ENCODE measurements around the gene CHRNA4.

CHRNA4 gene

GRCh38 chr20:63401384-63402110 lies 40.4 kb upstream of the CHRNA4 start:
- Mint-ChIP-seq H3K4me1 (no peaks in the 10 kb centered on the region), H3K27ac (no peak overlapping the region), H3K27me3 (peaks cover 0 to 10% of the 10 kb centered on the region in 2 donors), H3K36me3 (no peaks in the 10 kb centered on the region), H3K9me3 (no peaks in the 10 kb centered on the region), H3K4me3 (no peak overlapping the region)
- DNase-seq (no peak), ATAC-seq (replicated peaks) (no peak)

- no peak overlapping the region for H3K27ac Mint-ChIP-seq
- H3K27me3 Mint-ChIP-seq: peaks cover 1 to 12% of the 10 kb centered on the region in 2 donors
- H3K36me3 Mint-ChIP-seq: no peaks in the 10 kb centered on the region
- no peak overlapping the region for H3K4me3 Mint-ChIP-seq
- DNase-seq (no peak), ATAC-seq (replicated peaks) (no peak)
- H3K4me1 Mint-ChIP-seq: no peaks in the 10 kb centered on the region
- H3K9me3 Mint-ChIP-seq: no peaks in the 10 kb centered on the region
Observed at GRCh38 chr20:63400486-63401210, 39.5 kb upstream of the CHRNA4 start.

GRCh38 chr20:63399596-63400375 lies 38.6 kb upstream of the CHRNA4 start:
- H3K27ac Mint-ChIP-seq: no peak overlapping the region
- no peaks in the 10 kb centered on the region for H3K4me1 Mint-ChIP-seq
- no peaks in the 10 kb centered on the region for H3K36me3 Mint-ChIP-seq
- no peaks in the 10 kb centered on the region for H3K9me3 Mint-ChIP-seq
- ATAC-seq (replicated peaks) (no peak), DNase-seq (no peak)
- no peak overlapping the region for H3K4me3 Mint-ChIP-seq
- peaks cover 10 to 20% of the 10 kb centered on the region in 2 donors for H3K27me3 Mint-ChIP-seq

GRCh38 chr20:63398744-63399514 lies 37.8 kb upstream of the CHRNA4 start:
- Mint-ChIP-seq H3K9me3 (no peaks in the 10 kb centered on the region), H3K27me3 (peaks cover 16 to 29% of the 10 kb centered on the region in 2 donors), H3K27ac (no peak overlapping the region), H3K36me3 (no peaks in the 10 kb centered on the region), H3K4me3 (no peak overlapping the region), H3K4me1 (no peaks in the 10 kb centered on the region)
- ATAC-seq (replicated peaks) (no peak), DNase-seq (no peak)

- H3K36me3 Mint-ChIP-seq: no peaks in the 10 kb centered on the region
- no peak overlapping the region for H3K27ac Mint-ChIP-seq
- H3K4me1 Mint-ChIP-seq: no peaks in the 10 kb centered on the region
- peaks cover 16 to 34% of the 10 kb centered on the region in 2 donors for H3K27me3 Mint-ChIP-seq
- no peak for ATAC-seq (replicated peaks)
- H3K9me3 Mint-ChIP-seq: no peaks in the 10 kb centered on the region
- no peak for DNase-seq
- H3K4me3 Mint-ChIP-seq: no peak overlapping the region
Observed at GRCh38 chr20:63397946-63398450, 36.8 kb upstream of the CHRNA4 start.

- Mint-ChIP-seq H3K36me3 (no peaks in the 10 kb centered on the region), H3K4me3 (no peak overlapping the region), H3K4me1 (no peaks in the 10 kb centered on the region)
Observed at GRCh38 chr20:63397155-63397843, 36.1 kb upstream of the CHRNA4 start.

GRCh38 chr20:63396300-63396699 lies 35.2 kb upstream of the CHRNA4 start:
- Mint-ChIP-seq H3K27me3 (peaks cover 16 to 28% of the 10 kb centered on the region in 2 donors), H3K4me1 (no peaks in the 10 kb centered on the region), H3K36me3 (no peaks in the 10 kb centered on the region), H3K9me3 (no peaks in the 10 kb centered on the region), H3K27ac (no peak overlapping the region), H3K4me3 (no peak overlapping the region)
- no peak for ATAC-seq (replicated peaks)
- no peak for DNase-seq

More at GRCh38 chr20:63397155-63397843, 36.1 kb upstream of the CHRNA4 start:
- peaks cover 16 to 34% of the 10 kb centered on the region in 2 donors for H3K27me3 Mint-ChIP-seq
- DNase-seq (no peak), ATAC-seq (replicated peaks) (no peak)
- no peaks in the 10 kb centered on the region for H3K9me3 Mint-ChIP-seq
- H3K27ac Mint-ChIP-seq: no peak overlapping the region

GRCh38 chr20:63395723-63396122 lies 34.6 kb upstream of the CHRNA4 start:
- no peak for ATAC-seq (replicated peaks)
- no peak for DNase-seq
- H3K27me3 Mint-ChIP-seq: peaks cover 16 to 28% of the 10 kb centered on the region in 2 donors

GRCh38 chr20:63394920-63395455 lies 33.8 kb upstream of the CHRNA4 start:
- DNase-seq (no peak), ATAC-seq (replicated peaks) (no peak)
- Mint-ChIP-seq H3K4me3 (no peak overlapping the region), H3K4me1 (no peaks in the 10 kb centered on the region), H3K27me3 (peaks cover 16 to 28% of the 10 kb centered on the region in 2 donors), H3K36me3 (no peaks in the 10 kb centered on the region), H3K9me3 (no peaks in the 10 kb centered on the region), H3K27ac (no peak overlapping the region)

More at GRCh38 chr20:63395723-63396122, 34.6 kb upstream of the CHRNA4 start:
- Mint-ChIP-seq H3K27ac (no peak overlapping the region), H3K36me3 (no peaks in the 10 kb centered on the region), H3K9me3 (no peaks in the 10 kb centered on the region), H3K4me1 (no peaks in the 10 kb centered on the region), H3K4me3 (no peak overlapping the region)

GRCh38 chr20:63394069-63394919 lies 33.1 kb upstream of the CHRNA4 start:
- Mint-ChIP-seq H3K4me3 (no peak overlapping the region), H3K9me3 (no peaks in the 10 kb centered on the region), H3K27me3 (peaks cover 16 to 28% of the 10 kb centered on the region in 2 donors), H3K27ac (no peak overlapping the region), H3K4me1 (no peaks in the 10 kb centered on the region), H3K36me3 (no peaks in the 10 kb centered on the region)
- ATAC-seq (replicated peaks) (no peak), DNase-seq (no peak)

- H3K36me3 Mint-ChIP-seq: no peaks in the 10 kb centered on the region
- no peaks in the 10 kb centered on the region for H3K4me1 Mint-ChIP-seq
- ATAC-seq (replicated peaks) (no peak), DNase-seq (no peak)
- H3K27me3 Mint-ChIP-seq: peaks cover 16 to 28% of the 10 kb centered on the region in 2 donors
- no peak overlapping the region for H3K4me3 Mint-ChIP-seq
- H3K27ac Mint-ChIP-seq: no peak overlapping the region
- no peaks in the 10 kb centered on the region for H3K9me3 Mint-ChIP-seq
Observed at GRCh38 chr20:63393566-63393965, 32.4 kb upstream of the CHRNA4 start.

- no peak for DNase-seq
- H3K9me3 Mint-ChIP-seq: peaks cover 3 to 4% of the 10 kb centered on the region in 2 donors
Observed at GRCh38 chr20:63392465-63393365, 31.6 kb upstream of the CHRNA4 start.

More at GRCh38 chr20:63392465-63393365, 31.6 kb upstream of the CHRNA4 start:
- no peak for ATAC-seq (replicated peaks)
- Mint-ChIP-seq H3K4me3 (no peak overlapping the region), H3K4me1 (no peaks in the 10 kb centered on the region), H3K36me3 (no peaks in the 10 kb centered on the region), H3K27me3 (peaks cover 16 to 32% of the 10 kb centered on the region in 2 donors), H3K27ac (no peak overlapping the region)
